GM12878 (cell line): ENCODE results near the gene ZYG11A. TPM values are rescaled to one million over a fixed set of nuclear protein-coding genes. Genes with fewer than 3 reads are reported as not detected.

Experiments
- ATAC-seq: fragments of 200-7000 bp; cut with Tn5 transposase; 3 replicates; pipeline ENCODE4 v1.9.1; 2020; ENCODE audit warnings: mild to moderate bottlenecking, moderate library complexity
- BruUV-seq: library from RNA; stranded (reverse); fragments of 400-500 nt; replicated peaks from 2 replicates; lab custom pipeline; 2021; lab: Mats Ljungman, UMichigan
- CTCF ChIA-PET: fragments of 300-600 bp; sonication (Branson Sonifier 250); formaldehyde crosslinking; extraction: SDS; loops from one replicate; lab custom pipeline; 2021; ENCODE audit warnings: inconsistent platforms; lab: Yijun Ruan, JAX
- POLR2A ChIA-PET: fragments of 350-600 bp; formaldehyde crosslinking; extraction: SDS; loops from one replicate; lab custom pipeline; 2021; ENCODE audit warnings: inconsistent platforms; lab: Charles Lee
- RAD21 ChIA-PET: fragments of 300-600 bp; sonication (Branson Sonifier 250); formaldehyde crosslinking; loops from one replicate; lab custom pipeline; 2023; ENCODE audit warnings: antibody characterized with exemption; ENCODE audit not compliant: unreplicated experiment; lab: Charles Lee
- SMC1A ChIA-PET: fragments of 300-600 bp; sonication (Branson Sonifier 250); formaldehyde crosslinking; loops from one replicate; lab custom pipeline; 2023; ENCODE audit not compliant: unreplicated experiment, uncharacterized antibody; lab: Charles Lee
- DNase-seq: peaks from one replicate; pipeline ENCODE4 v3.0.0-alpha.2; 2011; ENCODE audit warnings: low read depth, low spot score
- FAIRE-seq: peaks from 3 replicates; lab custom pipeline; 2011; peaks lifted over from hg19 to GRCh38; lab: Jason Lieb, UNC
- H2AFZ ChIP-seq: 2 replicates; pipeline ENCODE4 v1.6.0; 2011; ENCODE audit warnings: low read depth, low read length, control low read depth; ENCODE audit not compliant: control insufficient read depth
- H3K27ac ChIP-seq: 2 replicates; pipeline ENCODE4 v1.5.1; 2011; ENCODE audit warnings: control low read depth; ENCODE audit not compliant: control insufficient read depth, insufficient read depth
- H3K27me3 ChIP-seq, 2 experiments: replicated peaks in 1 of 2; 2 replicates each; pipeline versions ENCODE4 v1.6.0 to v1.6.1; 2011; ENCODE audit warnings: low read length in 1 of 2; ENCODE audit not compliant: control insufficient read depth in 2 of 2, insufficient read depth in 2 of 2
- H3K36me3 ChIP-seq, 2 experiments: 2 replicates each; pipeline ENCODE4 v1.5.1; 2011; ENCODE audit warnings: low read length in 1 of 2; ENCODE audit not compliant: control insufficient read depth in 2 of 2, insufficient read depth in 2 of 2
- H3K4me1 ChIP-seq: 2 replicates; pipeline ENCODE4 v1.6.1; 2011; ENCODE audit warnings: mild to moderate bottlenecking, low read length, moderate library complexity, mixed read lengths; ENCODE audit not compliant: control insufficient read depth, insufficient read depth
- H3K4me2 ChIP-seq: 2 replicates; pipeline ENCODE4 v1.6.0; 2011; ENCODE audit warnings: control low read depth; ENCODE audit not compliant: control insufficient read depth, insufficient read depth
- H3K4me3 ChIP-seq: fragments of 200-600 bp; sonication (generic); 2 replicates; pipeline ENCODE4 v1.5.1; 2016
- H3K79me2 ChIP-seq: 2 replicates; pipeline ENCODE4 v1.6.0; 2011; ENCODE audit warnings: low read length; ENCODE audit not compliant: control insufficient read depth, insufficient read depth
- H3K9ac ChIP-seq: 2 replicates; pipeline ENCODE4 v1.8.0; 2011; ENCODE audit warnings: low read length, control low read depth, mixed read lengths; ENCODE audit not compliant: control insufficient read depth, insufficient read depth
- H3K9me3 ChIP-seq: replicated peaks from 3 replicates; pipeline ENCODE4 v1.5.1; 2011; ENCODE audit warnings: mild to moderate bottlenecking, low read length; ENCODE audit not compliant: control insufficient read depth, insufficient read depth
- H4K20me1 ChIP-seq: 2 replicates; pipeline ENCODE4 v1.6.0; 2011; ENCODE audit not compliant: control insufficient read depth, insufficient read depth
- BCL11A ChIP-seq: IDR thresholded peaks from 2 replicates; pipeline ENCODE4 v1.6.1; 2011; ENCODE audit warnings: low read depth, low read length
- CHD4 ChIP-seq: fragments of 200-600 bp; sonication (generic); IDR thresholded peaks from 2 replicates; pipeline ENCODE4 v1.6.1; 2016; ENCODE audit warnings: mild to moderate bottlenecking
- ESRRA ChIP-seq: IDR thresholded peaks from 2 replicates; pipeline ENCODE4 v1.6.1; 2012; ENCODE audit warnings: mild to moderate bottlenecking, low read length, improper control_type of control experiment
- GABPA ChIP-seq: IDR thresholded peaks from 2 replicates; pipeline ENCODE4 v1.6.1; 2014; ENCODE audit warnings: antibody characterized with exemption, low read depth, mild to moderate bottlenecking, inconsistent platforms
- GATAD2B ChIP-seq: fragments of 450-650 bp; conservative IDR thresholded peaks from 2 replicates; pipeline ENCODE4 v1.6.1; 2017; ENCODE audit warnings: low read depth, mild to moderate bottlenecking, moderate library complexity
- HDAC6 ChIP-seq: fragments of 200-600 bp; sonication (generic); IDR thresholded peaks from one replicate; pipeline ENCODE4 v1.8.0; 2017; ENCODE audit warnings: antibody characterized with exemption; ENCODE audit not compliant: unreplicated experiment
- IRF4 ChIP-seq: IDR thresholded peaks from 2 replicates; pipeline ENCODE4 v1.6.1; 2011; ENCODE audit warnings: low read depth, low read length
- LARP7 ChIP-seq: fragments of 450-650 bp; IDR thresholded peaks from 2 replicates; pipeline ENCODE4 v1.6.1; 2017; ENCODE audit warnings: mild to moderate bottlenecking
- MTA2 ChIP-seq: fragments of 450-650 bp; IDR thresholded peaks from 2 replicates; pipeline ENCODE4 v1.6.1; 2016; ENCODE audit warnings: low read depth, mild to moderate bottlenecking, moderate library complexity
- MTA3 ChIP-seq: IDR thresholded peaks from 2 replicates; pipeline ENCODE4 v1.6.1; 2012; ENCODE audit warnings: low read length, inconsistent platforms, borderline replicate concordance
- MXI1 ChIP-seq: fragments of 150-350 bp; IDR thresholded peaks from 2 replicates; pipeline ENCODE4 v1.6.1; 2011; ENCODE audit warnings: low read depth, mild to moderate bottlenecking, inconsistent platforms, low read length, improper control_type of control experiment
- NBN ChIP-seq: fragments of 450-650 bp; IDR thresholded peaks from 2 replicates; pipeline ENCODE4 v1.6.1; 2016
- PML ChIP-seq: IDR thresholded peaks from 2 replicates; pipeline ENCODE4 v1.6.1; 2012; ENCODE audit warnings: low read length, inconsistent platforms
- POLR2A ChIP-seq: IDR thresholded peaks from 2 replicates; pipeline ENCODE4 v1.6.1; 2011; ENCODE audit warnings: low read depth, mild to moderate bottlenecking, low read length
- POLR2AphosphoS2 ChIP-seq: IDR thresholded peaks from 2 replicates; pipeline ENCODE4 v1.6.1; 2011; ENCODE audit warnings: low read depth, mild to moderate bottlenecking, low read length, improper control_type of control experiment, moderate library complexity
- RB1 ChIP-seq: fragments of 450-650 bp; formaldehyde crosslinking; IDR thresholded peaks from 2 replicates; pipeline ENCODE4 v1.6.1; 2017; ENCODE audit warnings: mild to moderate bottlenecking, borderline replicate concordance
- RELA ChIP-seq: fragments of 450-650 bp; IDR thresholded peaks from 2 replicates; pipeline ENCODE4 v1.8.0; 2014; ENCODE audit warnings: borderline replicate concordance; ENCODE audit not compliant: partially characterized antibody
- ZNF217 ChIP-seq: fragments of 450-650 bp; IDR thresholded peaks from 2 replicates; pipeline ENCODE4 v1.6.1; 2017; ENCODE audit warnings: antibody characterized with exemption, mild to moderate bottlenecking
- ZNF622 ChIP-seq: fragments of 450-650 bp; IDR thresholded peaks from 2 replicates; pipeline ENCODE4 v1.6.1; 2017; ENCODE audit warnings: mild to moderate bottlenecking, inconsistent platforms
- WGBS: methylation state at CpG from one replicate; pipeline ENCODE4 v1.1.6; 2016; ENCODE audit warnings: low lambda C conversion rate; ENCODE audit not compliant: insufficient replicate concordance, insufficient coverage; ENCODE audit errors: missing lambda C conversion rate; 5-methylcytosine and 5-hydroxymethylcytosine counted together
- in situ Hi-C: fragments of 300-500 bp; cut with MboI; formaldehyde crosslinking; loops from 9 replicates; pipeline ENCODE4 v1.14.3; 2018; ENCODE audit warnings: mixed read lengths
- intact Hi-C: fragments of 100-400 bp; cut with micrococcal nuclease; formaldehyde crosslinking; loops from one replicate; pipeline ENCODE4 v1.14.2; 2022; ENCODE audit not compliant: unreplicated experiment
- polyA plus RNA-seq, 11 experiments: library from polyadenylated mRNA; depleted of rRNA in 4 of 11; unstranded in 6 of 11; stranded (reverse) in 5 of 11; fragments of >200 nt; fragmentation: Nextera tagmentation in 4 of 11; fragmentation: Illumina TruSeq in 1 of 11; extraction: Ambion mirVana in 4 of 11; extraction: Trizol in 1 of 11; gene quantifications; 1 replicate in 1 of 11; 2 replicates in 10 of 11; pipeline versions ENCODE4 v1.2.1 to v1.2.3, GENCODE V29; 2011 to 2016; ENCODE audit warnings: inconsistent platforms in 2 of 11, missing spikeins in 2 of 11, low read depth in 1 of 11
- total RNA-seq, 4 experiments: library from RNA; depleted of rRNA in 3 of 4; stranded (reverse); fragments of >200 nt in 3 of 4; fragmentation: Illumina TruSeq in 1 of 4; extraction: Trizol in 1 of 4; gene quantifications; 2 replicates each; pipeline versions ENCODE4 v1.2.1 to v1.2.3, GENCODE V29; 2013 to 2021
- TF ChIP-seq, protein P1 (sequence below): fragments of 450-650 bp; conservative IDR thresholded peaks from 2 replicates; pipeline ENCODE4 v1.6.1; 2017; ENCODE audit warnings: mild to moderate bottlenecking, moderate library complexity

The ZYG11A gene
- total and polyA plus RNA-seq, 10 of the 15 experiments (the other 5 are each of a cell fraction or from before 2014, with no cell fraction given): 0.22 to 6.4 (median 0.68) TPM

DNA sequence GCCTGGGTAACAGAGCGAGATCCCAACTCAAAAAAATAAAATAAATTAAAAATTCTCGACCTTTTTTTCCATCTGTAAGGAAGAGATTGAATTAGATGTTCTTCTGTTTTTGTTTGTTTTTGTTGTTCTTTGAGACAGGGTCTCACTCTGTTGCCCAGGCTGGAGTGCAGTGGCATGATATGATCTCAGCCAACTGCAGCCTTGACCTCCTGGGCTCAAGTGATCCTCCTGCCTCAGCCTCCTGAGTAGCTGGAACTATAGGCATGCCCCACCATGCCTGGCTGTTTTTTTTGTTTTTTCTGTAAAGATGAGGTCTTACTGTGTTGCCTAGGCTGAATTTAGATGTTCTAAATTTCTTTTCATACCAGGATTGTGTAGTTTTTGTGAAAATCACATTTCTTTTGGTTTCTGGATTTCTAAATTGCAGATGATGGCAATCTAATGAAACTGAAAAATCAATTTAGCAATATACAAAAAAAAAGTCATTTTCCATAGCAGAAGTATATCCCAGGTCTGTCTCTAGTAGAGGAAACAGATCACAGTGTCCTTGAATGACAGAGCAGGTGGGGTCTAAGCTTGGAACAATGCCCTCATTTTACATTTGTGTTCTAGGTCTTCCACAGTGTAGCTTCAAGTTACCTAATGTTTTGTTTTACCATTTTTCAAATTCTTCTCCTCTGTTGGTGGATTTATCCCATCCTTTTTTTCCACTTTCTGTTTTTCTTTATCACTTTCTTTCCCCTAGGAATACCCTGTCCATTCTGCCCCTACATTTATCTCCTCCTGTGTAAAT is 20.3 kb downstream of the ZYG11A start:
- no peaks in the 10 kb centered on the region for H3K36me3 ChIP-seq
- ChIA-PET SMC1A (no interaction called here), POLR2A (no interaction called here), RAD21 (no interaction called here)
- DNase-seq: no peak
- intact Hi-C loops: no loop called here
- TF ChIP-seq GABPA: no peak
- no peak for TF ChIP-seq HDAC6
- TF ChIP-seq ZNF217: no peak
- TF ChIP-seq LARP7: no peak
- TF ChIP-seq ZNF622: no peak
- TF ChIP-seq POLR2A: no peak
- TF ChIP-seq MXI1: no peak
- no peak for TF ChIP-seq GATAD2B
- TF ChIP-seq PML: no peak
- TF ChIP-seq RELA: no peak
- no peak for TF ChIP-seq BCL11A
- TF ChIP-seq MTA3: no peak
- TF ChIP-seq, protein P1, sequence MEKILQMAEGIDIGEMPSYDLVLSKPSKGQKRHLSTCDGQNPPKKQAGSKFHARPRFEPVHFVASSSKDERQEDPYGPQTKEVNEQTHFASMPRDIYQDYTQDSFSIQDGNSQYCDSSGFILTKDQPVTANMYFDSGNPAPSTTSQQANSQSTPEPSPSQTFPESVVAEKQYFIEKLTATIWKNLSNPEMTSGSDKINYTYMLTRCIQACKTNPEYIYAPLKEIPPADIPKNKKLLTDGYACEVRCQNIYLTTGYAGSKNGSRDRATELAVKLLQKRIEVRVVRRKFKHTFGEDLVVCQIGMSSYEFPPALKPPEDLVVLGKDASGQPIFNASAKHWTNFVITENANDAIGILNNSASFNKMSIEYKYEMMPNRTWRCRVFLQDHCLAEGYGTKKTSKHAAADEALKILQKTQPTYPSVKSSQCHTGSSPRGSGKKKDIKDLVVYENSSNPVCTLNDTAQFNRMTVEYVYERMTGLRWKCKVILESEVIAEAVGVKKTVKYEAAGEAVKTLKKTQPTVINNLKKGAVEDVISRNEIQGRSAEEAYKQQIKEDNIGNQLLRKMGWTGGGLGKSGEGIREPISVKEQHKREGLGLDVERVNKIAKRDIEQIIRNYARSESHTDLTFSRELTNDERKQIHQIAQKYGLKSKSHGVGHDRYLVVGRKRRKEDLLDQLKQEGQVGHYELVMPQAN: no peak
- TF ChIP-seq ESRRA: no peak
- TF ChIP-seq POLR2AphosphoS2: no peak
- TF ChIP-seq IRF4: no peak
- no peak for TF ChIP-seq RB1
- no peak for TF ChIP-seq NBN
- TF ChIP-seq MTA2: no peak
- TF ChIP-seq CHD4: no peak
- TF ChIP-seq, all 136 proteins: peak for 0
- BruUV-seq: no TSS peak
- Histone ChIP-seq H3K9me3 (no peaks in the 10 kb centered on the region), H3K4me2 (no peak overlapping the region), H3K27ac (no peak overlapping the region), H4K20me1 (no peaks in the 10 kb centered on the region), H2AFZ (no peak overlapping the region), H3K4me1 (peaks cover 10% of the 10 kb centered on the region), H3K4me3 (no peak overlapping the region), H3K27me3 (no peaks in the 10 kb centered on the region), H3K9ac (no peak overlapping the region), H3K79me2 (no peaks in the 10 kb centered on the region)
- FAIRE-seq: no peak
- WGBS: 92% methylated on average over 2 of the region's 2 CpGs
- ATAC-seq: no peak
- CTCF ChIA-PET: no interaction called here
- in situ Hi-C loops: no loop called here
